ENCODE results near the gene IFT122.

DNA sequence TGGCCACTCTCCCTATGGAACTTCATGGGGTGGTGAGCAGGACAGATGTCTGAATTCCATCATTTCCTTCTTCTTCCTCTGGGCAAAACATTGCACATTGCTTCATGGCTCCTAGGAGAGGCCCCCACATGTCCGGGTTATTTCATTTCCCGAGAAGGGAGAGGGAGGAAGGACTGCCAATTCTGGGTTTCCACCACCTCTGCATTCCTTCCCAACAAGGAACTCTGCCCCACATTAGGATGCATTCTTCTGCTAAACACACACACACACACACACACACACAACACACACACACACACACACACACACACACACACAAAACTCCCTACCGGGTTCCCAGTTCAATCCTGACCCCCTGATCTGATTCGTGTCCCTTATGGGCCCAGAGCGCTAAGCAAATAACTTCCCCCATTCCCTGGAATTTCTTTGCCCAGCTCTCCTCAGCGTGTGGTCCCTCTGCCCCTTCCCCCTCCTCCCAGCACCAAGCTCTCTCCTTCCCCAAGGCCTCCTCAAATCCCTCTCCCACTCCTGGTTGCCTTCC, 90.3 kb downstream of the IFT122 start:
- TF ChIP-seq FOXM1 (IDR thresholded peaks at IDR 0.05; ENCODE audit: borderline replicate concordance, low read depth) (no peak), TAF1 (IDR thresholded peaks at IDR 0.05; ENCODE audit: low read depth) (no peak), YY1 (IDR thresholded peaks at IDR 0.05; ENCODE audit: low read depth) (no peak), EP300 (IDR thresholded peaks at IDR 0.05; ENCODE audit: borderline replicate concordance) (no peak), NFIC (IDR thresholded peaks at IDR 0.05) (no peak)

Data from Ishikawa (cell line).